GM10847 (cell line): ENCODE data around the gene TNNI2.

Experiments
- POLR2A ChIP-seq: IDR thresholded peaks from 2 replicates; pipeline ENCODE4 v1.6.1; 2011; ENCODE audit not compliant: insufficient read length; ENCODE audit errors: extremely low read depth

Gene TNNI2

GRCh38 chr11:1839204-1839923 lies 583 bp downstream of the TNNI2 start:
- TF ChIP-seq POLR2A: no peak

- TF ChIP-seq POLR2A: no peak
These were observed 1.4 kb downstream of the TNNI2 start for GRCh38 chr11:1839924-1840779.

- no peak for TF ChIP-seq POLR2A
These were observed 2.1 kb downstream of the TNNI2 start for GRCh38 chr11:1840780-1841480.

- TF ChIP-seq POLR2A: no peak
These were observed 2.8 kb downstream of the TNNI2 start for GRCh38 chr11:1841511-1842148.

GRCh38 chr11:1842149-1843097 lies 3.6 kb downstream of the TNNI2 start:
- TF ChIP-seq POLR2A: no peak

- no peak for TF ChIP-seq POLR2A
These were observed 4.3 kb downstream of the TNNI2 start for GRCh38 chr11:1843098-1843473.

GRCh38 chr11:1843796-1844195 lies 5.0 kb downstream of the TNNI2 start:
- TF ChIP-seq POLR2A: no peak

GRCh38 chr11:1844221-1845094 lies 5.7 kb downstream of the TNNI2 start:
- no peak for TF ChIP-seq POLR2A

GRCh38 chr11:1845095-1845429 lies 6.3 kb downstream of the TNNI2 start:
- no peak for TF ChIP-seq POLR2A

- no peak for TF ChIP-seq POLR2A
These were observed 7.0 kb downstream of the TNNI2 start for GRCh38 chr11:1845561-1846452.

- TF ChIP-seq POLR2A: no peak
These were observed 7.7 kb downstream of the TNNI2 start for GRCh38 chr11:1846453-1846932.

GRCh38 chr11:1847006-1847735 lies 8.4 kb downstream of the TNNI2 start:
- TF ChIP-seq POLR2A: no peak
